ENCODE results near the gene TIE1. TPM values are rescaled to one million over a fixed set of nuclear protein-coding genes. Genes with fewer than 3 reads are reported as not detected.

The TIE1 gene
- total and polyA plus RNA-seq, 11 donors: 19.2 to 65.1 (median 28.4) TPM

DNA sequence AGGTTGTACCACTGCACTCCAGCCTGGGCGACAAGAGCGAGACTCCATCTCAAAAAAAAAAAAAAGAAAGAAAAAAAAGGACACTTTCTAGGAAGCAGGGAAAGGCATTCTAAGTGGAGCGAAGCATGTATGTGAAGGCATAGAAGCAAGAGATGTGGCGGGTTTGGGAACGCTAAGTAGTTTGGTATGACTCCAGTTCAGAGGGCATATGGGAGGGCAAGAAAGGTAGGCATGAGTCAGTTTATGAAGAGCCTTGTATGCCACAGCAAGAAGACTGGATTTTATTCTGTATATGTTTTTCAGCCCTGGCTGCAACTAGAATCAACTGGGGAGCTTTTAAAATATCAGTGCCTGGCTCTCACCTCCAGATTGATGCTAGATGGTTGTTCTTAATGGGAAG is 71.4 kb downstream of the TIE1 start:
- WGBS, 4 donors: 95 to 98% (median 97%) methylated on average over 5 of the region's 5 CpGs
- ATAC-seq: no peak
- TF ChIP-seq POLR2A (IDR thresholded peaks at IDR 0.05): no peak
- TF ChIP-seq, protein P1, sequence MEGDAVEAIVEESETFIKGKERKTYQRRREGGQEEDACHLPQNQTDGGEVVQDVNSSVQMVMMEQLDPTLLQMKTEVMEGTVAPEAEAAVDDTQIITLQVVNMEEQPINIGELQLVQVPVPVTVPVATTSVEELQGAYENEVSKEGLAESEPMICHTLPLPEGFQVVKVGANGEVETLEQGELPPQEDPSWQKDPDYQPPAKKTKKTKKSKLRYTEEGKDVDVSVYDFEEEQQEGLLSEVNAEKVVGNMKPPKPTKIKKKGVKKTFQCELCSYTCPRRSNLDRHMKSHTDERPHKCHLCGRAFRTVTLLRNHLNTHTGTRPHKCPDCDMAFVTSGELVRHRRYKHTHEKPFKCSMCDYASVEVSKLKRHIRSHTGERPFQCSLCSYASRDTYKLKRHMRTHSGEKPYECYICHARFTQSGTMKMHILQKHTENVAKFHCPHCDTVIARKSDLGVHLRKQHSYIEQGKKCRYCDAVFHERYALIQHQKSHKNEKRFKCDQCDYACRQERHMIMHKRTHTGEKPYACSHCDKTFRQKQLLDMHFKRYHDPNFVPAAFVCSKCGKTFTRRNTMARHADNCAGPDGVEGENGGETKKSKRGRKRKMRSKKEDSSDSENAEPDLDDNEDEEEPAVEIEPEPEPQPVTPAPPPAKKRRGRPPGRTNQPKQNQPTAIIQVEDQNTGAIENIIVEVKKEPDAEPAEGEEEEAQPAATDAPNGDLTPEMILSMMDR (IDR thresholded peaks at IDR 0.05): no peak
- Histone ChIP-seq H3K27me3 (no peaks in the 10 kb centered on the region), H3K27ac (peak overlapping the region in 9 of 12 donors; percentile 19 to 71 (median 47)), H3K4me3 (no peak overlapping the region), H3K4me1 (peaks cover under 1 to 33% (median 15%) of the 10 kb centered on the region in 12 donors), H3K9me3 (no peaks in the 10 kb centered on the region), H3K36me3 (peaks cover 0 to 12% (median 0%) of the 10 kb centered on the region in 9 donors)
- no peak for DNase-seq
- intact Hi-C loops (cut with DNase I): no loop called here

Small RNAs within 50 kb of the gene (microRNA-seq; reads per million reads assigned to microRNA genes)
- gene MIR6734: 1.8 to 4.1 (median 3.3) reads per million in 4 donors

Other genes with a start within 250 kb of the TIE1 start
- gene EBNA1BP2, start 128.7 kb upstream of the TIE1 start, total RNA-seq: 10 to 100 TPM; 22.8 to 62.1 (median 27.2) TPM
- gene EBNA1BP2, start 128.7 kb upstream of the TIE1 start, polyA plus RNA-seq: 100 to 1,000 TPM in 1 of 2 donors, 10 to 100 TPM in 1; 32.9 to 166 TPM
- gene CFAP57, start 128.7 kb upstream of the TIE1 start, total RNA-seq: under 1 TPM in 4 of 9 donors, not detected in 5; 0.07 to 0.34 (median 0.16) TPM
- gene CFAP57, start 128.7 kb upstream of the TIE1 start, polyA plus RNA-seq: under 1 TPM; 0.08 to 0.12 TPM
- gene TMEM125, start 31.0 kb upstream of the TIE1 start, total RNA-seq: under 1 TPM in 4 of 9 donors, not detected in 5; 0.15 to 0.68 (median 0.47) TPM
- under 1 TPM; 0.11 to 0.30 TPM for gene TMEM125, start 31.0 kb upstream of the TIE1 start, polyA plus RNA-seq
- not detected for gene C1orf210, start 15.4 kb upstream of the TIE1 start, total RNA-seq
- not detected for gene C1orf210, start 15.4 kb upstream of the TIE1 start, polyA plus RNA-seq
- under 1 TPM; 0.25 to 0.98 (median 0.59) TPM for gene MPL, start 36.8 kb downstream of the TIE1 start, total RNA-seq
- gene MPL, start 36.8 kb downstream of the TIE1 start, polyA plus RNA-seq: under 1 TPM in 1 of 2 donors, not detected in 1; 0.11 TPM
- gene CDC20, start 58.0 kb downstream of the TIE1 start, total RNA-seq: 10 to 100 TPM in 1 of 9 donors, 1 to 10 TPM in 5, under 1 TPM in 3; 0.45 to 16.9 (median 1.5) TPM
- under 1 TPM; 0.38 to 0.49 TPM for gene CDC20, start 58.0 kb downstream of the TIE1 start, polyA plus RNA-seq
- gene ELOVL1, start 67.0 kb downstream of the TIE1 start, total RNA-seq: 10 to 100 TPM; 22.1 to 63.5 (median 33.6) TPM
- 10 to 100 TPM; 25.7 to 93.4 TPM for gene ELOVL1, start 67.0 kb downstream of the TIE1 start, polyA plus RNA-seq
- gene MED8, start 88.8 kb downstream of the TIE1 start, total RNA-seq: 10 to 100 TPM; 13.7 to 25.4 (median 16.9) TPM
- gene MED8, start 88.8 kb downstream of the TIE1 start, polyA plus RNA-seq: 10 to 100 TPM; 11.7 to 31.4 TPM
- gene SZT2, start 88.9 kb downstream of the TIE1 start, total RNA-seq: 10 to 100 TPM; 19.0 to 39.7 (median 24.4) TPM
- gene SZT2, start 88.9 kb downstream of the TIE1 start, polyA plus RNA-seq: 10 to 100 TPM; 13.1 to 29.1 TPM
- 10 to 100 TPM; 13.9 to 30.3 (median 20.9) TPM for gene HYI, start 152.9 kb downstream of the TIE1 start, total RNA-seq
- gene HYI, start 152.9 kb downstream of the TIE1 start, polyA plus RNA-seq: 10 to 100 TPM in 1 of 2 donors, 1 to 10 TPM in 1; 8.1 to 33.0 TPM
- gene PTPRF, start 229.9 kb downstream of the TIE1 start, total RNA-seq: 10 to 100 TPM in 1 of 9 donors, 1 to 10 TPM in 8; 2.1 to 74.1 (median 6.3) TPM
- gene PTPRF, start 229.9 kb downstream of the TIE1 start, polyA plus RNA-seq: 1 to 10 TPM in 1 of 2 donors, under 1 TPM in 1; 0.91 to 4.0 TPM